K562 (cell line): ENCODE results near the gene SMYD1. TPM values are rescaled to one million over a fixed set of nuclear protein-coding genes. Genes with fewer than 3 reads are reported as not detected.
A peak's percentile ranks its signal among the peaks of the same experiment; 100 is the strongest.

Experiments
- ATAC-seq: fragments of 200-7000 bp; cut with Tn5 transposase; 3 replicates; pipeline ENCODE4 v1.9.1; 2020; ENCODE audit warnings: moderate library complexity
- BruUV-seq: library from RNA; stranded (reverse); fragments of 400-500 nt; replicated peaks from 2 replicates; lab custom pipeline; 2021; lab: Mats Ljungman, UMichigan
- CTCF ChIA-PET: fragments of 300-600 bp; formaldehyde crosslinking; extraction: SDS; loops from one replicate; lab custom pipeline; 2021; ENCODE audit warnings: low intra/inter-chr PET ratio; lab: Yijun Ruan, JAX
- POLR2A ChIA-PET: fragments of 300-600, 350-650 bp; sonication (Branson Sonifier 250); formaldehyde crosslinking; extraction: SDS; loops from one replicate; lab custom pipeline; 2021; ENCODE audit warnings: antibody characterized with exemption, inconsistent platforms; lab: Yijun Ruan, JAX
- DNase-seq, 4 experiments: peaks; one replicate each; pipeline versions ENCODE4 v3.0.0 to v3.0.0-alpha.2; 2011 to 2018; ENCODE audit warnings: low spot score in 3 of 4, mixed read lengths in 3 of 4; ENCODE audit errors: extremely low read depth in 1 of 4
- FAIRE-seq: peaks from 2 replicates; lab custom pipeline; 2011; peaks lifted over from hg19 to GRCh38; lab: Jason Lieb, UNC
- H2AFZ ChIP-seq: 2 replicates; pipeline ENCODE4 v1.6.0; 2011; ENCODE audit warnings: low read depth, low read length, control low read depth, inconsistent platforms
- H3K27ac ChIP-seq: fragments of 200-600 bp; 3 replicates; pipeline ENCODE4 v1.8.0; 2011; ENCODE audit warnings: low read depth, mild to moderate bottlenecking, control low read depth, inconsistent platforms, low read length, moderate library complexity, mixed read lengths; ENCODE audit errors: extremely low read depth
- H3K27me3 ChIP-seq, 2 experiments: fragments of 300-600 bp in 1 of 2; 2 replicates in 1 of 2; 3 replicates in 1 of 2; pipeline versions ENCODE4 v1.6.0 to v1.8.0; 2011; ENCODE audit warnings: inconsistent platforms in 2 of 2, low read length in 2 of 2, mild to moderate bottlenecking in 1 of 2, mixed read lengths in 1 of 2, moderate library complexity in 1 of 2; ENCODE audit not compliant: control insufficient read depth in 2 of 2, insufficient read depth in 2 of 2
- H3K36me3 ChIP-seq: fragments of 300-600 bp; 3 replicates; pipeline ENCODE4 v1.8.0; 2011; ENCODE audit warnings: mild to moderate bottlenecking, low read length, inconsistent platforms; ENCODE audit not compliant: control insufficient read depth, insufficient read depth
- H3K4me1 ChIP-seq, 2 experiments: fragments of 200-600 bp in 1 of 2; replicated peaks in 1 of 2; 2 replicates in 1 of 2; 3 replicates in 1 of 2; pipeline versions ENCODE4 v1.5.1 to v1.8.0; 2011; ENCODE audit warnings: inconsistent platforms in 2 of 2, low read length in 2 of 2, mild to moderate bottlenecking in 1 of 2, mixed read lengths in 1 of 2, moderate library complexity in 1 of 2; ENCODE audit not compliant: control insufficient read depth in 2 of 2, insufficient read depth in 2 of 2
- H3K4me2 ChIP-seq: 2 replicates; pipeline ENCODE4 v1.6.1; 2011; ENCODE audit warnings: low read length, control low read depth, inconsistent platforms, mixed read lengths; ENCODE audit not compliant: insufficient read depth
- H3K4me3 ChIP-seq: fragments of 200-600 bp; sonication (generic), shearing (Covaris generic); 2 replicates; pipeline ENCODE4 v1.5.1; 2016; ENCODE audit warnings: control low read depth, inconsistent platforms
- H3K79me2 ChIP-seq: fragments of 200-600 bp; 3 replicates; pipeline ENCODE4 v1.8.0; 2011; ENCODE audit warnings: low read length, inconsistent platforms; ENCODE audit not compliant: control insufficient read depth, insufficient read depth
- H3K9ac ChIP-seq, 2 experiments: 2 replicates each; pipeline versions ENCODE4 v1.6.0 to v1.6.1; 2011; ENCODE audit warnings: low read depth in 2 of 2, low read length in 2 of 2, control low read depth in 1 of 2, inconsistent platforms in 1 of 2, mild to moderate bottlenecking in 1 of 2, mixed read lengths in 1 of 2; ENCODE audit not compliant: insufficient read depth in 1 of 2
- H3K9me1 ChIP-seq: one replicate; pipeline ENCODE4 v1.6.0; 2011; ENCODE audit warnings: inconsistent platforms, mild to moderate bottlenecking, low read length, moderate library complexity; ENCODE audit not compliant: control insufficient read depth, insufficient read depth
- H3K9me3 ChIP-seq: replicated peaks from 2 replicates; pipeline ENCODE4 v1.5.1; 2011; ENCODE audit warnings: low read depth, low read length, inconsistent platforms; ENCODE audit not compliant: control insufficient read depth, insufficient read depth
- H4K20me1 ChIP-seq: replicated peaks from 2 replicates; pipeline ENCODE4 v1.6.1; 2011; ENCODE audit warnings: low read length, inconsistent platforms, mixed read lengths; ENCODE audit not compliant: control insufficient read depth, insufficient read depth
- CXXC5 ChIP-seq: fragments of 250-450 bp; sonication (Bioruptor Pico); IDR thresholded peaks from 2 replicates; pipeline ENCODE4 v1.8.0; 2022; ENCODE audit warnings: inconsistent platforms, mild to moderate bottlenecking, moderate library complexity
- KAT2B ChIP-seq: IDR thresholded peaks from one replicate; pipeline ENCODE4 v1.6.1; 2012; ENCODE audit warnings: low read depth, mild to moderate bottlenecking, control low read depth, inconsistent platforms, low read length, moderate library complexity
- MAFF ChIP-seq: IDR thresholded peaks from 2 replicates; pipeline ENCODE4 v1.6.1; 2012; ENCODE audit warnings: low read length, improper control_type of control experiment
- NR2C1 ChIP-seq, 2 experiments: fragments of 450-650 bp; IDR thresholded peaks; 2 replicates each; pipeline ENCODE4 v1.6.1; 2017; ENCODE audit warnings: mild to moderate bottlenecking in 2 of 2, antibody characterized with exemption in 1 of 2, inconsistent platforms in 1 of 2, missing compliant biosample characterization in 1 of 2, missing genetic modification characterization in 1 of 2
- PKNOX1 ChIP-seq: fragments of 450-650 bp; IDR thresholded peaks from 2 replicates; pipeline ENCODE4 v1.6.1; 2016
- YY1 ChIP-seq, 3 experiments: IDR thresholded peaks; 2 replicates each; pipeline ENCODE4 v1.6.1; 2011; ENCODE audit warnings: low read length in 2 of 3, mild to moderate bottlenecking in 2 of 3, moderate library complexity in 2 of 3, borderline replicate concordance in 1 of 3, control low read depth in 1 of 3, low read depth in 1 of 3; ENCODE audit not compliant: insufficient read depth in 3 of 3, insufficient replicate concordance in 2 of 3, control insufficient read depth in 1 of 3, insufficient read length in 1 of 3; ENCODE audit errors: extremely low read depth in 1 of 3
- ZKSCAN3 ChIP-seq: fragments of 250-450 bp; sonication (Bioruptor Pico); IDR thresholded peaks from 2 replicates; pipeline ENCODE4 v1.4.0; 2020
- WGBS: fragments of 100-300 bp; shearing (Covaris generic); methylation state at CpG from one replicate; pipeline ENCODE4 v1.1.6; 2016; ENCODE audit warnings: low coverage, mixed read lengths; ENCODE audit not compliant: insufficient coverage; ENCODE audit errors: missing lambda C conversion rate; 5-methylcytosine and 5-hydroxymethylcytosine counted together
- in situ Hi-C: fragments of 300-500 bp; cut with MboI; formaldehyde crosslinking; loops from 4 replicates; pipeline ENCODE4 v1.15.0; 2018; ENCODE audit warnings: inconsistent platforms, mixed read lengths
- intact Hi-C: fragments of 100-400 bp; cut with micrococcal nuclease; formaldehyde crosslinking; loops from 2 replicates; pipeline ENCODE4 v1.14.2; 2022
- polyA plus RNA-seq, 8 experiments: library from polyadenylated mRNA; depleted of rRNA in 4 of 8; stranded (reverse) in 5 of 8; unstranded in 3 of 8; fragments of >200 nt; fragmentation: Nextera tagmentation in 2 of 8; fragmentation: Illumina TruSeq in 1 of 8; extraction: Ambion mirVana in 2 of 8; extraction: Trizol in 1 of 8; gene quantifications; 2 replicates each; pipeline versions ENCODE4 v1.2.1 to v1.2.3, GENCODE V29; 2011 to 2014; ENCODE audit warnings: inconsistent platforms in 1 of 8, missing spikeins in 1 of 8
- total RNA-seq, 7 experiments: library from RNA; depleted of rRNA in 6 of 7; stranded (reverse); fragments of >200 nt in 6 of 7; fragmentation: Illumina TruSeq in 2 of 7; extraction: Trizol in 2 of 7; gene quantifications; 2 replicates each; pipeline versions ENCODE4 v1.2.1 to v1.2.3, GENCODE V29; 2011 to 2021; ENCODE audit warnings: low replicate concordance in 1 of 7

The SMYD1 gene
- total and polyA plus RNA-seq, 9 of the 15 experiments (the other 6 are each of a cell fraction or from before 2014, with no cell fraction given), result not detected

DNA sequence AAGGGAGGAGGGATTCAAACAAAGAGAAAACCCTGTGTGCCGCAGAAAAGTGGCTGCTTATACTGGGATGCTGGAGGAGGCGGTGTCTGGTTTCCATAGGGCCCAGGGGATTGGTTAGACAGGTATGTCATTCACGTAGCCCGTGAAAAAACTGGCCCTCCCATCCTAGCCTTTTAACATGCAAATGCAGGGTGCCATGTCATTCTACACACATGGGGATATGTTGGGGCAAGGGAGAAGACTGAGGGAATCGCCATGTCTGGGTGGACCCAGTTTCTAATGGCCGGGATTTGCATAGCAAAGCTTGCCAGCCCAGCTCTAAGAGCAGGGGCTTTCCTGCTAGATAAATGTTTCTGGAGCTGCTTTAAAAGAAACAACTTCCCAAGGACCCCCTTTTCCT lies 43.1 kb upstream of the SMYD1 start:
- no peaks in the 10 kb centered on the region for H3K36me3 ChIP-seq
- FAIRE-seq, result no peak
- no peak overlapping the region for H3K4me2 ChIP-seq
- no peaks in the 10 kb centered on the region for H4K20me1 ChIP-seq
- peaks cover 3 to 10% of the 10 kb centered on the region in 2 experiments; a peak in 3 of 5 replicates for H3K4me1 ChIP-seq
- WGBS, result 62% methylated on average over 6 of the region's 6 CpGs
- TF ChIP-seq YY1 (IDR thresholded peaks at IDR 0.05; ENCODE audit: borderline replicate concordance in 1 of 3, control insufficient read depth in 1 of 3, extremely low read depth in 1 of 3, insufficient read depth in 3 of 3, insufficient read length in 1 of 3, insufficient replicate concordance in 2 of 3, low read depth in 1 of 3, low read length in 2 of 3), result no peak
- TF ChIP-seq PKNOX1, result peak; percentile 78
- no peak for TF ChIP-seq ZKSCAN3
- no peak for TF ChIP-seq KAT2B
- no peak for TF ChIP-seq MAFF
- no peak for TF ChIP-seq NR2C1 (IDR thresholded peaks at IDR 0.05)
- no peak for TF ChIP-seq NR2C1 (tag; IDR thresholded peaks at IDR 0.05)
- TF ChIP-seq CXXC5 (CRISPR knock-in tag), result no peak
- CTCF ChIA-PET, result no interaction called here
- in situ Hi-C loops, result loop anchor here (25.0 kb wide), 2 partner anchors 537 to 787 kb away; no protein-coding TSS in a partner anchor
- H3K27me3 ChIP-seq, result no peaks in the 10 kb centered on the region
- DNase-seq, result peak in 1 of 4 experiments; percentile 20
- H3K4me3 ChIP-seq, result no peak overlapping the region
- no TSS peak for BruUV-seq
- peak; percentile 61 for ATAC-seq
- POLR2A ChIA-PET, result no interaction called here
- H3K27ac ChIP-seq, result no peak overlapping the region
- no peaks in the 10 kb centered on the region for H3K79me2 ChIP-seq
- H2AFZ ChIP-seq, result no peak overlapping the region
- peaks cover under 1% of the 10 kb centered on the region; the same call in 1 of the 2 replicates for H3K9me3 ChIP-seq
- intact Hi-C loops, result no loop called here
- H3K9ac ChIP-seq, result no peak overlapping the region
- H3K9me1 ChIP-seq, result no peaks in the 10 kb centered on the region
